Parathyroid adenoma (tissue), 2 donors: ENCODE data around the gene PTPRM.

Experiments used
- H2AFZ ChIP-seq: fragments of 300-600 bp; sonication (generic); one replicate; pipeline ENCODE4 v1.7.0; 2017; ENCODE audit warnings: antibody characterized with exemption, mild to moderate bottlenecking
- H3K27ac ChIP-seq: fragments of 300-600 bp; sonication (generic); one replicate; pipeline ENCODE4 v1.7.0; 2017
- H3K27me3 ChIP-seq: fragments of 300-600 bp; sonication (generic); one replicate; pipeline ENCODE4 v1.7.0; 2017; ENCODE audit warnings: low read length; ENCODE audit not compliant: control insufficient read depth, insufficient read depth
- H3K36me3 ChIP-seq: fragments of 300-600 bp; sonication (generic); one replicate; pipeline ENCODE4 v1.7.0; 2017; ENCODE audit warnings: low read length; ENCODE audit not compliant: control insufficient read depth, insufficient read depth
- H3K4me1 ChIP-seq: fragments of 300-600 bp; sonication (generic); one replicate; pipeline ENCODE4 v1.7.0; 2017; ENCODE audit warnings: control low read depth
- H3K4me2 ChIP-seq: fragments of 300-600 bp; sonication (generic); one replicate; pipeline ENCODE4 v1.7.0; 2017; ENCODE audit warnings: low read length
- H3K4me3 ChIP-seq: fragments of 300-600 bp; sonication (generic); one replicate; pipeline ENCODE4 v1.7.0; 2017; ENCODE audit warnings: low read depth, low read length
- H3K79me2 ChIP-seq: fragments of 300-600 bp; sonication (generic); one replicate; pipeline ENCODE4 v1.7.0; 2017; ENCODE audit warnings: control low read depth
- H3K9ac ChIP-seq: fragments of 300-600 bp; sonication (generic); one replicate; pipeline ENCODE4 v1.7.0; 2017; ENCODE audit warnings: mild to moderate bottlenecking
- H3K9me3 ChIP-seq: fragments of 300-600 bp; sonication (generic); one replicate; pipeline ENCODE4 v1.7.0; 2017; ENCODE audit warnings: low read length; ENCODE audit not compliant: control insufficient read depth
- CTCF ChIP-seq: fragments of 300-600 bp; sonication (generic); IDR thresholded peaks from one replicate; pipeline ENCODE4 v1.7.0; 2017; ENCODE audit warnings: antibody characterized with exemption, mild to moderate bottlenecking
- donor health status: primary hyperparathyroidism.

PTPRM gene

GRCh38 chr18:8301427-8302172 lies 734.5 kb downstream of the PTPRM start:
- no peak overlapping the region for H2AFZ ChIP-seq
- no peaks in the 10 kb centered on the region for H3K4me1 ChIP-seq
- H3K9me3 ChIP-seq = no peaks in the 10 kb centered on the region
- no peak for TF ChIP-seq CTCF
- no peak overlapping the region for H3K27ac ChIP-seq
- no peak overlapping the region for H3K4me3 ChIP-seq
- H3K27me3 ChIP-seq = no peaks in the 10 kb centered on the region
- H3K9ac ChIP-seq = no peak overlapping the region
- H3K79me2 ChIP-seq = no peaks in the 10 kb centered on the region
- H3K4me2 ChIP-seq = no peak overlapping the region
- H3K36me3 ChIP-seq = no peaks in the 10 kb centered on the region

- Histone ChIP-seq H3K4me1 (no peaks in the 10 kb centered on the region), H3K9ac (no peak overlapping the region), H3K36me3 (no peaks in the 10 kb centered on the region), H3K4me3 (no peak overlapping the region), H3K27me3 (no peaks in the 10 kb centered on the region), H3K79me2 (no peaks in the 10 kb centered on the region), H3K27ac (no peak overlapping the region), H2AFZ (no peak overlapping the region), H3K9me3 (no peaks in the 10 kb centered on the region), H3K4me2 (no peak overlapping the region)
- TF ChIP-seq CTCF = no peak
Measured at GRCh38 chr18:8303151-8303755, 736.1 kb downstream of the PTPRM start.

DNA sequence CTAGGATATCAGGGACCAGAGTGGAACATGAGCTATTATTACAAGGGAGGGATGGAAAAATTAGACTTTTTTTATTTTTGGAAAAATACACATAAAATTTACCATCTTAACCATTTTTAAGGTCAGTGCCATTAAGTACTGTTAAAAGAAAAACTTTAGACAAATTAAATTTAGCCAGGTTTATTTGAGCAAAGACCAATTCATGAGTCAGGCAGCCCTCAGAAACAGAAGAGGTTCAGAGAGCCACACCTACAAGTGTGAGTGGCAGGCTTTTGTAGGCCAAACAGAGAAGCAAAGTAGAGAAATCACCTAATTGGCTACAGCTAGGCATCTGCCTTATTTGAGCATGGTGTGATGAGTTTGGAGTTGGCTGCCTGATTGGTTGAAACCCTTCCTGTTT lies 740.8 kb downstream of the PTPRM start:
- Histone ChIP-seq H3K9me3 (no peaks in the 10 kb centered on the region), H3K79me2 (no peaks in the 10 kb centered on the region), H3K27ac (no peak overlapping the region), H3K4me2 (no peak overlapping the region), H3K36me3 (no peaks in the 10 kb centered on the region), H3K4me1 (no peaks in the 10 kb centered on the region), H3K9ac (no peak overlapping the region), H2AFZ (no peak overlapping the region), H3K4me3 (no peak overlapping the region), H3K27me3 (no peaks in the 10 kb centered on the region)
- no peak for TF ChIP-seq CTCF

GRCh38 chr18:8313043-8313442 lies 745.9 kb downstream of the PTPRM start:
- Histone ChIP-seq H3K27ac (no peak overlapping the region), H2AFZ (no peak overlapping the region), H3K4me1 (no peaks in the 10 kb centered on the region), H3K4me3 (no peak overlapping the region), H3K79me2 (no peaks in the 10 kb centered on the region), H3K4me2 (no peak overlapping the region), H3K36me3 (no peaks in the 10 kb centered on the region), H3K9ac (no peak overlapping the region), H3K9me3 (no peaks in the 10 kb centered on the region), H3K27me3 (no peaks in the 10 kb centered on the region)
- TF ChIP-seq CTCF = no peak

DNA sequence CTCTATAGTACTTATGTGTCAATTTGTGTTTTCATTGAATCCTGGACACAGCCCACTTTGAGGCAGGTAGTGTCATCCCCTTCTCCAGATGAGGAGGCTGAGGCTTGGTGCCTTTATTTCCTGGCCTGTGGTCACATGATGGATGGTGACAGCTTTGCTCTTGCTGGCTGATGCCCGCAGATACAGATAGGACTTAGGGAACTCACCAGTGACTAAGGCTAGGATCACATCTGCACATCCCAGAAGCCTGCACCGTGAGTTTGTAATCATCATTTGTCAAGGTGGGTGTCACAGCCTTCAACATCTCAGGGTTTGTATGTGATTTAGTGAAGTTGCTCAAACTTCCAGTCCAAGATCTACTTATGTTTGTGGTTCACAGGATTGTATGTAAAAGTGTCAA lies 747.0 kb downstream of the PTPRM start:
- H3K27ac ChIP-seq = no peak overlapping the region
- no peaks in the 10 kb centered on the region for H3K9me3 ChIP-seq
- no peak overlapping the region for H2AFZ ChIP-seq
- H3K4me2 ChIP-seq = no peak overlapping the region
- H3K79me2 ChIP-seq = no peaks in the 10 kb centered on the region
- no peaks in the 10 kb centered on the region for H3K4me1 ChIP-seq
- TF ChIP-seq CTCF = no peak
- no peak overlapping the region for H3K4me3 ChIP-seq
- no peak overlapping the region for H3K9ac ChIP-seq
- no peaks in the 10 kb centered on the region for H3K36me3 ChIP-seq
- no peaks in the 10 kb centered on the region for H3K27me3 ChIP-seq
